ENCODE results near the gene TVP23C.
"Not testable (repeated sequence)": the region's sequence is repeated elsewhere in the genome, so short reads cannot be mapped to it uniquely, and the experiment has no call there.

TVP23C gene

DNA sequence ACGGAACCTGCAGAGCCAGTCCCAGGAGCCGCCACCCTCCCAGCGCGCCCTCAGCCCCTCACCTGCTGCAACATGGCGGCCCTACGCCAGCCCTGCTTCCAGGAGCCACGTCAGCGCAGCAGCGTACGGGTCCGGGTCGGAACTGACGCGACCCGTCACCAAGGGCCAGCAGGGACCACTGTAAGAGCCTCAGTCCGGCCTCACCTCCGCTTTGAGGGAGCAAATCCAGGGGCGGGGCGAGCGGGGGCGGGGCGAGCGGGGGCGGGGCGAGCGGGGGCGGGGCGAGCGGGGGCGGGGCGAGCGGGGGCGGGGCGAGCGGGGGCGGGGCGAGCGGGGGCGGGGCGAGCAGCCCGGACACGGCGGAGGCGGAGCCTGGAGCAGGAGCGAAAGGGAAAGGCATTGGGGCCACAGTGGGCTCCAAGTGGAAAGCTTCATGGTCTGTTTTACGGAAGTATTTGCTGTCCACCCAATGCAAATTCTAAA is at the start of gene TVP23C:
Gene TVP23C, minus strand, starts transcription at position 109 of the 483 bp plus-strand sequence. Its CDS starts 35 bp downstream, at position 74.
- peak; percentile 72 for DNase-seq
- in situ Hi-C loops (cut with MboI; ENCODE audit: low pct_unique_long_range_greater_than_20kb, low sequenced_read_pairs) = not testable (repeated sequence)

DNA sequence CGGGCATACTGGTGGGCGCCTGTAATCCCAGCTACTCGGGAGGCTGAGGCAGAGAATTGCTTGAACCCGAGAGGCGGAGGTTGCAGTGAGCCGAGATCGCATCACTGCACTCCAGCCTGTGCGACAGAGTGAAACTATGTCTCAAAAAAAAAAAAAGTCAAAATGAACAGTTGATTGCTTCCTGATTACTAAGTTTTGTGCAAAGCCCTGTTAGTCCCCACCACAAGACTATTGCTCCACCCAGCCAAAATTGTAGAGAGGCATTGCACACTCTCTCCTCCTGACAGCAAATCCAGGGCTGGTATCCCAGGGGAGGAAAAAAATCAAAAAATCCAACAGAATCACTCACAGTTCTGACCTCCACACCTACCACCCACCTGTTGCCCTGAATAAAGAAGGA is 29.7 kb upstream of the TVP23C start:
- DNase-seq; in situ Hi-C loops (cut with MboI; ENCODE audit: low pct_unique_long_range_greater_than_20kb, low sequenced_read_pairs): not testable (repeated sequence)

DNA sequence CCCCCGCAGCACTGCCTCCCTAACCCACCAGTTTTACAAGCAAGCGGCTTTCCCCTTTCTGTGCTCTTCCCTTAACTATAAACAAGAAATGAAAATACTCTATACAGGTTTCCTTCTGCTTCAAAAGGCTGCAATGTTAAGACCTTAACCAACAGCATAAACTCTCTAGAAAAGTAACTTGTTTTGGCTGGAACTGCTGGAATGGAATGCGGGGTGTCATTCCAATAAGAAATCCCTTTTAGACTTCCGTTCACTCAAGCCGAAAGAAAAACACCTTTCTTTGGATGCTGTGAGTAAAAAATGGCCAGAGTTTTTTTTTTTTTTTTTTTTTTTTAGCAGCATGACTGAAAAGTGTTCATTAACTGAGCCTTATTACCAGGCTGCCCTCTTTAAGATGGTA is 28.7 kb upstream of the TVP23C start:
- peak; percentile 44 for DNase-seq
- in situ Hi-C loops (cut with MboI; ENCODE audit: low pct_unique_long_range_greater_than_20kb, low sequenced_read_pairs) = not testable (repeated sequence)

DNA sequence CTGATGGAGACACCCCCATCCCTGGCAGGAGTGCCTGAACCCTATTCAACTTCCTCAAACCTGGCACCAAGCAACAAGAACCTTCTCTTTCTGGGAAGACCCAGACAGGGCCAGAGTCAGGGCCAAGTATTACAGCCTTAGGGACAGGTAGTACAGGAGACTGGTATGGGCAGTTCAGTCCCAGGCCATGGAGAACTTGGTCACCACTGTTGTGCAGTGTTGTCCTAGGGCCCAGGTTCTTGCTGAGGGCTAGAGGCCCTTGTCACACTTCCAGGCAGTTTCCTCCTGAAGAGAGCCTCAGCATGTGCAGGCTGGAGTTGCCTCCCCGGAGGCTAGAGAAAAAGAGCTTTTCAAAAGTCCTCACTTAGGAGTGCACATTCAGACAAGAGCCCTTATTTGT is 27.6 kb upstream of the TVP23C start:
- in situ Hi-C loops (cut with MboI; ENCODE audit: low pct_unique_long_range_greater_than_20kb, low sequenced_read_pairs); DNase-seq: not testable (repeated sequence)

DNA sequence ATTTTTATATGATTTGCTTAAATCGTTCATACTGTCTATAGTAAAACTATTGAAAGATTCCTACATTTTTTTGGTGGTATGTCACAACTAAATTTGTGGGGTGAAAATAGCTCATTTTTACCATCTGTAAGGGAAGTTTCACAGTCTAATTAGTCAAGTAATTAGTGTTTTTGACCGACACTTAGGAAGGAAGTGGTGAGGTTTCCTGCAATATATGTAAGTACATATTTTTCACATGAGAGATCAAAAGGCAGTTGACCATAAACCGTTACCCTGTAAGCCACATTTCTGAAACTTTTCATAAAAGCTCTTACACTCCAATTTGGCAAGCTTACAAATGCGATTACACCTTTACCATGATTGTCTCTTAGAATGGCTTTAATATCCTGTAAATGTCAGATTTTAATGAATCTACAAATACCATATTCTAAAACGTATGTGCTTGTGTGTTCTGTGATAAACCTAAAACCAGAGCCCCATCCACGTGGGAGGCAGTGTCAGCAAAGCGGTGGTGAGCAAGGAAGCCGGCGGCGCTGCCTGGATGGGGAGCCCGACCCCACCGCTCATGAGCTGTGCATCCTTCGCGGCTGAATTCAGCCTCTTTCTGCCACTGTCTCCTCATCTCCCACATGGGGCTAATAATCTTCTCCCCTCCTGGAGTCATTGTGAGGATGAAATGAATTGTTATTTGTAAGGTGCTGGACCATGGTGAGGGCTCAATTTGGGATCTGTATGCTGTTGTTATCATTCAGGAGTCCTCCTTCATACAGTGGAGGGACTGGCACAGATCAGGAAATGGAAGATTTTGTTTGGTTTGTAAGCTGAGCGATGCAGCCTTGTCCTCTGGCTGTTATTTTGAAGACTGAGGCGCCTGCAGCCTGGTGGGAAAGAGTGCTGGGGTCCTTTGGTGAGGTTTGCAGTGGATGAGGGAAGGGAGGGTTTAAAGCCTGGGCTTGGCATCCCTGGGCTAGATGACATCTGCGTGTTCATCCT is 26.6 kb upstream of the TVP23C start:
- DNase-seq = peak; percentile 21
- in situ Hi-C loops (cut with MboI; ENCODE audit: low pct_unique_long_range_greater_than_20kb, low sequenced_read_pairs) = not testable (repeated sequence)

DNA sequence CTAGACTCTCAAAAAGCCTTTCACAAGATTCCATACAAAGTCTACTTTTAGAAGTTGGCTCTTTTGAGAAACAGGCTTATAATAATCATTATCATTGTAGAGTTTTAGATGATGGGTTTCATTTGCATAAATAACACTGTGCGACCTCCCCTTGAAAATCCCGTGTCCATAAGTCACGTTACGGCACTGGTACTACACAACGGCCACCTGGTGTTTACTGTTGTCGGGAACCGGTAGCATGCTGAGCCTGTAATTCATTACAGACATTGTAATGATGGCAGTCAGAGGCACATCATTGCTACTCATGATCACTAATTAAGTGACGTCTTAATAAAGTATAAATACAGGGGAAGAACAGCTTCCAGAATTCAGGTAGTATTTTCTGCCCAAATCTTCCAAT is 24.7 kb upstream of the TVP23C start:
- in situ Hi-C loops (cut with MboI; ENCODE audit: low pct_unique_long_range_greater_than_20kb, low sequenced_read_pairs); DNase-seq: not testable (repeated sequence)

DNA sequence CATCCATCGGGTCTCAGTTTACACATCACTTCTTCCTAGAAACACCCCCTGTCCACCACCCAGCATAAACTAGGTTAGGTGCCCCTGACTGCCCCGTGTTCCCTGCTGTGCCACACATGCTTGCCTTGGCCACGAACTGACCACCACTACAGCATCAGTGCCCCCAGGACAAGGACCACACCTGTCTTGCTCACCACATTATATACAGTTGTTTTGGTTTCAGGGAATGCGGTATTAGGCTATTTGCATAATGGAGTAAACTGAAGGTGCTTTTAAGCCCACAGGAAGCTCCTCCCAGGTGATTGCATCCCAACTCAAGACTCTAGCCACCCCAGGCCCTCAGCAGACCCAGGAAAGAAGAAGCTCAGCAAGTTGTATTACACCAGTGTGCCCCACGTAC is 20.0 kb upstream of the TVP23C start:
- DNase-seq; in situ Hi-C loops (cut with MboI; ENCODE audit: low pct_unique_long_range_greater_than_20kb, low sequenced_read_pairs): not testable (repeated sequence)

DNA sequence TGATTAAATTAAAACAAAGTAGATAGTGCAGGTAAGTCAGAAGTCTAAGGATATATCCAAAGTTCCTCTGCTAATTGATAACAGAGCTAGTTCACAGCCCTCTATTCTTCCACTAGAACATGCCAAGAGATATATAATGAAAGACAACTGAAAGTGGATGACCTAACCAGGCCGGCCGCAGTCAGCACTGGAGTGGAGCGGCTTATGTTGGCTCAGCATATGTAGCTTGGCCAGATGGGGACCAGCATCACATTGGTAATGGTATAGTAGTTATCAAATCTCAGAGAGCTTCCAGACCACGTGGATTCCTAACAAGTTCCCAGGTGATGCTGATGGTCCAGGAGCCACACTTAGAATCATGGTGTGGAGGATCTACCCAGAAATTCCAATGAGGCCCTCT is 18.2 kb upstream of the TVP23C start:
- in situ Hi-C loops (cut with MboI; ENCODE audit: low pct_unique_long_range_greater_than_20kb, low sequenced_read_pairs); DNase-seq: not testable (repeated sequence)

DNA sequence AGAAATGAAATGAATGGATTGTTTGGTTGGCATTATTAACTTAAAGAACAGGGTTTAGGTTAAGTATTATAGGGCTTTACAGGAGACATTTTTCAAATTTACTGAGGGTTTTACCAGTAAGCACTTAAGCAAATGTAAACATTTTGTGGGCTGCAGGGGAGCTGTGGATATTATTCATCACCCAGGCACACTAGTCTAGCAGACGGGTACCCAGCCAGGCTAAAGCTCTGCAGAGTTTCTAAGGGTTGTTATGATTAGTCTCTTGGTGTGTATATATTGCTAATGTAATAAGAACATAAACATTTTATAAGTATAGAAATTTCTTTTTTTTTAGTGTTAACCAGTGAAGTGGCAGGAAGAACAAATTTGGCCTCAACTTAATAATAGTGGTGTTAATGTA is 13.6 kb upstream of the TVP23C start:
- in situ Hi-C loops (cut with MboI; ENCODE audit: low pct_unique_long_range_greater_than_20kb, low sequenced_read_pairs); DNase-seq: not testable (repeated sequence)

DNA sequence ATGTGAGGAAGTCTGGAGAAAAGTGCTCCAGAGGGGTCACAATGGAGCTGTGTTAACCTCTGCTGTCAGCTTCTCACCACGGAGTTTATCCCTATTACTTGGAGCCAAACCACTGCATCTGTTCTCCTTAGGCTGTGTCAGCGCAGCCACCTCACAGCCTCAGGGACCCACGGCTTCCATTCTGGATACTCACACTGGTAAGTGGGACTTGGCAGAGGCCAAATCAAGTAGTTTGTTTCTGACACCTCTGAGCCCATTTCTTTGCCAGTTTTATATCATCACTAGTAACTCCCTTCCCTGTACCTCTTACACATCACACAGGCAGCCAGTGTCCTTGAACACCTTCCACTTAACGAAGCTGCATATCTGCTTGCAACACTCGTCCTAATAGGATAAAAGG is 11.4 kb upstream of the TVP23C start:
- DNase-seq; in situ Hi-C loops (cut with MboI; ENCODE audit: low pct_unique_long_range_greater_than_20kb, low sequenced_read_pairs): not testable (repeated sequence)

DNA sequence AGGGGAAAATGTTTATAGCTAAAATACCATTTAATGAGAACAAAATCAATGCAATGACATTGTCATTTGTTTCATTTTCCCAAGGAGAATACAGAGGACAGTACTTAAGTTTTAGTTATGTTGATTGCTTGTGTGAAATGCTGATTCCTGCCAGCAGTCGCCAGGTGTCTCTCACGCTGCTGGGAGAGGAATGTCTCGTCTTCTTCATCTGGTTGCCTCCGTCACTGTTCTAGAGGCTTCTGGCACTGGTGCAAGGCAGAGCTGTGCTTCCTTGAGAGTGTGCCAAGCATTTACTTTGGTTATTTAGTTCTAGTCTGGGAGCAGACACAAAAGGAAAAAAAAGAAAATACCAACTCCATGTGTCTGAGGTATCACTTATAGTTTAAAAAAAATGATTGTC is 10.6 kb upstream of the TVP23C start:
- in situ Hi-C loops (cut with MboI; ENCODE audit: low pct_unique_long_range_greater_than_20kb, low sequenced_read_pairs); DNase-seq: not testable (repeated sequence)

DNA sequence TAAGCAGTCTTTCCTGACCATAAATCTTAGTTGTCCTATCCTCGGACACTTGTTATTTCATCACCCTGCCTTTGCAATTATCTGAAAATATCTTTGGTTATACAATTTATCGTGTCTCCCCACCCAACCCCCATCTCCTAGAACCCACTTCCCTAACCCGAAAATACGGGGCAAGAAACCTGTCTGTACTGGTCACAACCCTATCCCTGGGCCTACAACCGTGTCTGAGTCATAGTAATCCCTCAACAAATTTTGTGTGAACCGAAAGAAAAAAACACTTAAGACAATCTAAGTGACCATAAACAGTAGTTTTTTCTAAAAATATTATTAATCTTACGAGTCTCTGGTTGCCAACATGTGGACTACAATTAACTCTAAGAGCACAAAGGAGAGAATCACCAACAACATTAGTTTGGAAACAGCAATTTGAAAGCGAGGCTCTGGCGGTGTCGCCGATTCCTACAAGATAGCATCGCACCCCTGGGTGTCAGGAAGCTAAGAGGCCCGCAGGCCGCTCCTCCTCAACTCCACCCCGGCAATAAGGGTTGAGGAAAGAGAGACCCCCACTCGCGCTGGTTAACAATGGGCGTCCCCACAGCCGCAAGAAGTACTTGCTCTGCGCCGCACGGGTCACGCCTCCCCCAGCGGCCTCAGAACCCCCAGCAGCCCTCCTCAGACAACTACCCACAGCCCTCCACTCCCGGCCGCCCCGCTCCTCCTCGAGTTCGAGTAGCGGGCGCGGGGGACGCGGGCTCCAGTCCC is 489 bp downstream of the TVP23C start:
- not testable (repeated sequence) for DNase-seq

DNA sequence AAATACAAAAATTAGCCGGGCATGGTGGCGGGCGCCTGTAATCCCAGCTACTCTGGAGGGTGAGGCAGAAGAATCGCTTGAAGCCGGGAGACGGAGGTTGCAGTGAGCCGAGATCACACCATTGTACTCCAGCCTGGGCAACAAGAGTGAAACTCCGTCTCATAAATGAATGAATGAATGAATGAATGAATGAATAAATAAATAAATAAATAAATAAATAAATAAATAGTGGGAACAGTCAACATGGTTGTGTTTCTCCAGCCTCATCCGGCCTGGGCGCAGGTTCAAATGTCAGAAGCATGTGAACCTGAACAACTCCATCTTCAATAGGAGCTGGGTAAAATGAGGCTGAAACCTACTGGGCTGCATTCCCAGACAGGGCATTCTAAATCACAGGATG is 1.8 kb downstream of the TVP23C start:
- DNase-seq; in situ Hi-C loops (cut with MboI; ENCODE audit: low pct_unique_long_range_greater_than_20kb, low sequenced_read_pairs): not testable (repeated sequence)

More for the DNA sequence above, 489 bp downstream of the TVP23C start:
- in situ Hi-C loops (cut with MboI; ENCODE audit: low pct_unique_long_range_greater_than_20kb, low sequenced_read_pairs) = not testable (repeated sequence)

DNA sequence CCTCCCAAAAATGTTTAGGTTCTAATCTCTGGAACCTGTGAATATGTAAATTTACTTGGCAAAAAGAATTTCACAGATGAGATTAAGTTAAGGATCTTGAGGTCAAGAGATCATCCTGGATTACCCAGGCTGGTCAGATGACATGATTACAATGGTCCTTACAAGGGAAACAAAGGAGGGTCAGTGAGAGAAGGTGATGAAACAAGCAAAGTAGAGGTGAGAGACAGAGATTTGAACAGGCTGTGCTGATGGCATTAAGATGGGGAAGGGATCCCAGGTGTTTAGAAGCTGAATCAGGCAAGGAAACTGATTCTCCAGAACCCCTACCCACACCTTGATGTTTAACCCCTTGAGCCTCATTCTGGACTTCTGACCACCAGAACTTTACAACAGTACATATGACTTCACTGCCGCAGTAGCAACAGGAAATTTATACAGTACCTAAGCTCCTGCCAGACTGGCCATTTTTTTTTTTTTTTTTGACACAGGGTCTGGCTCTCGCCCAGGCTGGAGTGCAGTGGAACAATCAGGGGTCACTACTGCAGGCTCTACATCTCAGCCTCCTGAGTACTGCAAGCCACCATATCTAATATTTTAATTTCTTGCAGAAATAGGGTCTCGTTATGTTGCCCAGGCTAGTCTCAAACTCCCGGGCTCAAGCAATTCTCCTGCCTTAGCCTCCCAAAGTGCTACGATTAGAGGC is 4.7 kb downstream of the TVP23C start:
- DNase-seq; in situ Hi-C loops (cut with MboI; ENCODE audit: low pct_unique_long_range_greater_than_20kb, low sequenced_read_pairs): not testable (repeated sequence)

DNA sequence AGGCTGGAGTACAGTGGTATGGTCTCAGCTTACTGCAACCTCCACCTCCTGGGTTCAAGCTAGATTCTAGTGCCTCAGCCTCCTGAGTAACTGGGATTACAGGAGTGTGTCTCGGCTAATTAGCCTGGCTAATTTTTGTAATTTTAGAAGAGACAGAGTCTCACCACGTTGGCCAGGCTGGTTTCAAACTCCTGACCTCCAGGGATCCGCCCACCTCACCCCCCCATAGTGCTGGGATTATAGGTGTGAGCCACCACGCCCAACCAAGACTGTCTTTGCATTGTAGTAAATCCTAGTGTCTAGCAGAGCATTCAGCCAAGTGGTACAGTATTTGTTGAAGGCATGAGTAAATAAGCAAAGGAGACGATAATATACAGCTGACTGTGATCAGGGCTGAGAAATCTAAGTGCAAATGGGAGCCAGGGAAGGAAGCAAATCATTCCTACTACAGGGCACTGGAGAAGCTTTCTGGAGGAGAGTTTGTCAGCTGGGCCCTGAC is 5.9 kb downstream of the TVP23C start:
- in situ Hi-C loops (cut with MboI; ENCODE audit: low pct_unique_long_range_greater_than_20kb, low sequenced_read_pairs) = not testable (repeated sequence)

DNA sequence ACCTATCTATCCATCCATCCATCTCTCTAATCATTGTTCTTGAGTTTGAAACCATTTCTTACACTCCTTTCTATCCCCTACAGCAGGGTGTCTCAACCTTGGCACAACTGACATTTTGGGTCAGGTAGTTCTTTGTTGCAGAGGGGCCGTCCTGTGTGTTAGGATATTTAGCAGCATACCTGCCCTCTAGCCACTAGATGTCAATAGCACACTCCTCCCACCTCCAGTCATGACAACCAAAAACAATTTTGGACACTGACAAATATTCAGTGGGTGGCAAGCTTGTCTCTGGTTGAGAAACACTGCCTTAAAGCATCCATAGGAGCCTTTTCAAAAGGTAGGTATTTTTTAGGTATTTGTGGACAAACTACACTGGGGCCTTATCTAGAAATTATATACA is 10.4 kb downstream of the TVP23C start:
- in situ Hi-C loops (cut with MboI; ENCODE audit: low pct_unique_long_range_greater_than_20kb, low sequenced_read_pairs); DNase-seq: not testable (repeated sequence)

More for the DNA sequence above, 5.9 kb downstream of the TVP23C start:
- not testable (repeated sequence) for DNase-seq

DNA sequence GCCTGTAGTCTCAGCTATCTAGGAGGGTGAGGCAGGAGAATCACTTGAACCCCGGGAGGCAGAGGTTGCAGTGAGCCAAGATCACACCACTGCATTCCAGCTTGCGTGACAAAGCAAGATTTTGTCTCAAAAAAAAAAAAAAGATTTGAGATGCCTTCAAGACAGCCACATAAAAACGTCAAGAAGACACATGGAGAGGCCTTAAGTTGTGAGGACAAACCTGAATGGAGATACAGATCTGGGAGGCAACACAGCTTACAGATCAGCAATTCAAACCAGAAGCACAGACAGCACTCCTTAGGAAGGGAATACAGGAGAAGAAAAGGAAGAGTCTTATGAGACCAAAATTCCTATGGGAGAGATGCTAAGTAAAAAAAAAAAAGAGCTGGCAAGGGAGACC is 13.7 kb downstream of the TVP23C start:
- DNase-seq; in situ Hi-C loops (cut with MboI; ENCODE audit: low pct_unique_long_range_greater_than_20kb, low sequenced_read_pairs): not testable (repeated sequence)

DNA sequence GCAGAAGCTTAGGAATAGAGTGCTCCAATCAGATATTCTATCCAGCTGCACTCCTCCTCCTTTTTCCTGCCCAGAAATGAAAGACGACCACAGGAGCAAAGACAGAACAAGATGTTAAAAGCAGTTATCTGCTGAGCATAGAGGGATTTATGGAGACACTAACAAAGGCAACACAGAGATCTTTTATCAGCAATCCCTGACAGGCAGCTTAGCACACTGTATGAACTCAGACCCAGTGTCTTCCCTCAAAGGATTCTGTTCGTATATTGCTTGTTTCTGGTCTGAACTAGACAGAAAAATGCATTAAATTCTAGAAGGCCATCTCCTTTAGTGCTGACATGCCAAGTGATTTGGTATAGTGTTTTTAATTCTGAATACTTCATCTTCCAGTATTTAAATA is 16.7 kb downstream of the TVP23C start:
- DNase-seq; in situ Hi-C loops (cut with MboI; ENCODE audit: low pct_unique_long_range_greater_than_20kb, low sequenced_read_pairs): not testable (repeated sequence)

All from KBM-7 (cell line).